PC-3 (cell line): Measurements from ENCODE around the gene INCENP. TPM values are rescaled to one million over a fixed set of nuclear protein-coding genes. Genes with fewer than 3 reads are reported as not detected.

Experiments used
- ATAC-seq: fragments of 200-7000 bp; cut with Tn5 transposase; 2 replicates; pipeline ENCODE4 v1.9.1; 2020; ENCODE audit warnings: mild to moderate bottlenecking, moderate library complexity
- BruUV-seq: library from RNA; stranded (reverse); fragments of 400-500 nt; replicated peaks from 2 replicates; lab custom pipeline; 2021; lab: Mats Ljungman, UMichigan
- CTCF ChIA-PET: fragments of 300-600 bp; sonication (Branson Sonifier 250); formaldehyde crosslinking; loops from one replicate; lab custom pipeline; 2022; ENCODE audit warnings: antibody characterized with exemption; lab: Charles Lee
- POLR2A ChIA-PET: fragments of 300-600 bp; sonication (Branson Sonifier 250); formaldehyde crosslinking; loops from one replicate; lab custom pipeline; 2022; ENCODE audit warnings: antibody characterized with exemption; ENCODE audit not compliant: unreplicated experiment; lab: Charles Lee
- DNase-seq: peaks from one replicate; pipeline ENCODE4 v3.0.0-alpha.2; 2015
- H2AFZ ChIP-seq: fragments of 300-600 bp; sonication (generic); 2 replicates; pipeline ENCODE4 v1.6.0; 2016; ENCODE audit warnings: antibody characterized with exemption, low read length
- H3F3A ChIP-seq: fragments of 300-600 bp; sonication (generic); one replicate; pipeline ENCODE4 v1.6.0; 2017; ENCODE audit warnings: antibody characterized with exemption, low read length, control low read depth, mild to moderate bottlenecking; ENCODE audit not compliant: unreplicated experiment
- H3K27ac ChIP-seq: fragments of 300-600 bp; sonication (generic); 2 replicates; pipeline ENCODE4 v1.5.1; 2016; ENCODE audit warnings: mild to moderate bottlenecking, low read length
- H3K27me3 ChIP-seq: fragments of 300-600 bp; sonication (generic); 2 replicates; pipeline ENCODE4 v1.6.1; 2016; ENCODE audit warnings: low read length, mixed read lengths
- H3K36me3 ChIP-seq: fragments of 300-600 bp; sonication (generic); 2 replicates; pipeline ENCODE4 v1.6.1; 2016; ENCODE audit warnings: low read depth, mixed run types, low read length, mixed read lengths
- H3K4me1 ChIP-seq: fragments of 300-600 bp; sonication (generic); 2 replicates; pipeline ENCODE4 v1.5.1; 2016; ENCODE audit warnings: low read length; ENCODE audit not compliant: insufficient read depth
- H3K4me2 ChIP-seq: fragments of 300-600 bp; sonication (generic); 2 replicates; pipeline ENCODE4 v1.6.0; 2016; ENCODE audit warnings: low read length
- H3K4me3 ChIP-seq: fragments of 300-600 bp; sonication (generic); 2 replicates; pipeline ENCODE4 v1.5.1; 2016; ENCODE audit warnings: mild to moderate bottlenecking, low read length, mixed read lengths
- H3K79me2 ChIP-seq: fragments of 300-600 bp; sonication (generic); 2 replicates; pipeline ENCODE4 v1.6.1; 2017; ENCODE audit warnings: low read length, mixed read lengths
- H3K9ac ChIP-seq: fragments of 300-600 bp; sonication (generic); 2 replicates; pipeline ENCODE4 v1.6.0; 2016; ENCODE audit warnings: mild to moderate bottlenecking, low read length
- H3K9me2 ChIP-seq: fragments of 300-600 bp; sonication (generic); replicated peaks from 2 replicates; pipeline ENCODE4 v1.6.1; 2016; ENCODE audit warnings: mixed run types, low read length, mixed read lengths
- H3K9me3 ChIP-seq: fragments of 300-600 bp; sonication (generic); 2 replicates; pipeline ENCODE4 v1.6.1; 2016; ENCODE audit warnings: low read length, mixed read lengths
- H4K20me1 ChIP-seq: fragments of 300-600 bp; sonication (generic); 2 replicates; pipeline ENCODE4 v1.6.1; 2016; ENCODE audit warnings: low read length, mixed read lengths
- EZH2 ChIP-seq: fragments of 300-600 bp; sonication (generic); IDR thresholded peaks from one replicate; pipeline ENCODE4 v1.6.1; 2017; ENCODE audit warnings: antibody characterized with exemption, mild to moderate bottlenecking, low read length; ENCODE audit not compliant: unreplicated experiment
- EZH2phosphoT487 ChIP-seq: fragments of 300-600 bp; sonication (generic); IDR thresholded peaks from 2 replicates; pipeline ENCODE4 v1.6.1; 2018; ENCODE audit warnings: mild to moderate bottlenecking, antibody characterized with exemption, low read length, borderline replicate concordance
- intact Hi-C: fragments of 100-400 bp; cut with micrococcal nuclease; formaldehyde crosslinking; loops from 2 replicates; pipeline ENCODE4 v1.9.0; 2023
- total RNA-seq: library from RNA; depleted of rRNA; stranded (reverse); fragments of >200 nt; gene quantifications from 2 replicates; pipeline ENCODE4 v1.2.3, GENCODE V29; 2014
- TF ChIP-seq, protein P1 (sequence below): fragments of 300-600 bp; sonication (generic); conservative IDR thresholded peaks from 2 replicates; pipeline ENCODE4 v1.5.1; 2017; ENCODE audit warnings: antibody characterized with exemption, low read depth, mild to moderate bottlenecking, low read length

INCENP gene
- total RNA-seq, 1 experiment from 2014 or later: 114 TPM

DNA sequence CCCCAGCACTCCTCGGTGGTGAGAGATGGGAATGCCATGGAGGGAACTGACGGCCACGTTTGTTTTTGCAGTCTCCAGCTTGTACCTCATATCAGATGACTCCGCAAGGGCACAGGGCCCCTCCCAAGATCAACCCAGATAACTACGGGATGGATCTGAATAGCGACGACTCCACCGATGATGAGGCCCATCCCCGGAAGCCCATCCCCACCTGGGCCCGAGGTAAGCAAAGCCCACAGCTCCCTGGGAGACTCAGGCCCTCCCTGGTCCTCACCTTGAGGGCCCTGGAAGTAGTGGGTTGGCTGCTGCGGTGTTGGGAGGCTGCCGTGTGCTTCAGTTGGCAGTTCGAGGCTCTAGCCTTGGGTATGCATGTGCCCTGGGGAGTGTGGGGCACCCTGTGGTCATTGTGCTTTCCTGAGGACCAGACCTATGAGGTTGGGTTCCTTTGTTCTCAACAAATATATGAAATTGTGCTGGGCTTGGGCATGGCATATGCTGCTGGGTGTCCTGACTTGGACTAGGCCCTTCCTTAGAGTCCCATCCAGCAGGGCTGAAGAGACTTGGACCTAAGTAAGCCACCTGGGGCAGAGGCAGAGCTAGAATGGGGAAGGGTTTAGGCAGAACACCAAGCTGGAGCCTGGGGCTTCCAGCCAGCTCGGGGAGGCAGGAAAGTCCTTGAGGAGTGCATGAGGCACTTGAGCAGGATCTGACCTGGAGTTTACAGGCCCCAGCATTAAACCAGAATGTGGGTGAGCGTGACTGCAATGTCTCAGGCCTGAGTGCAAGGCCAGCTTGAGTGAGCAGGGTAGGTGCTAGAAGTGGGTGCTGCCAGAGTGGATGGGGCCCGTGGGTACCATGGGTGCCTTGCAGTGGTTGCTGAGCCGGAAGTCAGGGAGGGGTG is 26.4 kb downstream of the INCENP start:
- TF ChIP-seq, protein P1, sequence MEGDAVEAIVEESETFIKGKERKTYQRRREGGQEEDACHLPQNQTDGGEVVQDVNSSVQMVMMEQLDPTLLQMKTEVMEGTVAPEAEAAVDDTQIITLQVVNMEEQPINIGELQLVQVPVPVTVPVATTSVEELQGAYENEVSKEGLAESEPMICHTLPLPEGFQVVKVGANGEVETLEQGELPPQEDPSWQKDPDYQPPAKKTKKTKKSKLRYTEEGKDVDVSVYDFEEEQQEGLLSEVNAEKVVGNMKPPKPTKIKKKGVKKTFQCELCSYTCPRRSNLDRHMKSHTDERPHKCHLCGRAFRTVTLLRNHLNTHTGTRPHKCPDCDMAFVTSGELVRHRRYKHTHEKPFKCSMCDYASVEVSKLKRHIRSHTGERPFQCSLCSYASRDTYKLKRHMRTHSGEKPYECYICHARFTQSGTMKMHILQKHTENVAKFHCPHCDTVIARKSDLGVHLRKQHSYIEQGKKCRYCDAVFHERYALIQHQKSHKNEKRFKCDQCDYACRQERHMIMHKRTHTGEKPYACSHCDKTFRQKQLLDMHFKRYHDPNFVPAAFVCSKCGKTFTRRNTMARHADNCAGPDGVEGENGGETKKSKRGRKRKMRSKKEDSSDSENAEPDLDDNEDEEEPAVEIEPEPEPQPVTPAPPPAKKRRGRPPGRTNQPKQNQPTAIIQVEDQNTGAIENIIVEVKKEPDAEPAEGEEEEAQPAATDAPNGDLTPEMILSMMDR: no peak
- TF ChIP-seq EZH2 (no peak), EZH2phosphoT487 (no peak)
- Histone ChIP-seq H2AFZ (no peak overlapping the region), H3K9me3 (no peaks in the 10 kb centered on the region), H3K4me1 (no peaks in the 10 kb centered on the region), H3K4me2 (no peak overlapping the region), H3K9me2 (no peaks in the 10 kb centered on the region), H3K36me3 (peaks cover 55% of the 10 kb centered on the region), H3K27me3 (no peaks in the 10 kb centered on the region), H3K79me2 (no peaks in the 10 kb centered on the region), H3K27ac (no peak overlapping the region), H4K20me1 (no peaks in the 10 kb centered on the region), H3K4me3 (no peak overlapping the region), H3K9ac (no peak overlapping the region), H3F3A (no peaks in the 10 kb centered on the region)
- DNase-seq: no peak
- ChIA-PET POLR2A (no interaction called here), CTCF (no interaction called here)
- intact Hi-C loops: no loop called here
- BruUV-seq: no TSS peak
- no peak for ATAC-seq

DNA sequence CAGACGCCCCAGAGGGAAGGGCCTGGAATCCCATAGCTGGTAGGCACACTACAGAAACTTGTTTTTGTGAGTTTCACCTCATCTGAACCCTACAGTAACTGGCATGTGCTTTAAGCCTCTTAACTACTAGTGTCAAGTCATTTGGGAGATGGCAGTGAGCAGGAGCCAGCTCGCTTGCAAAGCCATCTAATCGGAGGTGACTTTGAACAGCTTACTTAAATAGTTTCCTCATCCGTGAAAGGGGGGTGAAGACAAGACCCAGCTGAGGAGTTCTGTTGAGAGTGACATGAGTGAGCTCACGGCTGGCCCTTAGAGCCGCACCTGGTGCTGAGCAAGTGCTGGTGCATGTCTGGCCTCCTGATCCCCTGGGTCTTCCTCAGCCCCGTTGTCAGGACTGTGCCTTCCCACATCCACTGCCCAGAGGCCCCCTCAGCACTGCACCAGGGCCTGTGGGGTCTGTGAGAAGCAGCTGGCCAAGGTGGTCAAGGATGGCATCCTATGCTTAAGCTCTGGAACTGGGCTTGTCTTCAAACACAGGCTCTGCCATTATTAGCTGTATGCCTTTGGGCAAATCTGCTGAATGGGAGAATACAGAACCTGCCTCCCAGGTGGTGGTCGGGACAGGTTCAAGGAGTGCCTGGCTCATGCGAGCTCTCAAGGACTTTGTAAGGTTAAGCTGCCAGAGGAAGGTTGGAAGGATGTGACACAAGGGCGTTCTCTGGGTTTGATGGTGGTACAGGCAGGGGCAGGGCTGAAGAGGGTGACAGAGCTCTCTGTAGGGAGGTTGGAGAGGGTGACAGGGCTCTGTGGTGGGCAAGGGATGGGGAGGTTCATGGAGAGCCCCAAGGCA is 27.3 kb downstream of the INCENP start:
- no peaks in the 10 kb centered on the region for H3K9me3 ChIP-seq
- H3K36me3 ChIP-seq: peaks cover 46% of the 10 kb centered on the region
- no peaks in the 10 kb centered on the region for H4K20me1 ChIP-seq
- no peaks in the 10 kb centered on the region for H3F3A ChIP-seq
- TF ChIP-seq EZH2 (no peak), EZH2phosphoT487 (no peak)
- TF ChIP-seq, protein P1: no peak
- no peaks in the 10 kb centered on the region for H3K79me2 ChIP-seq
- no peaks in the 10 kb centered on the region for H3K4me1 ChIP-seq
- H3K27me3 ChIP-seq: no peaks in the 10 kb centered on the region
- no peak overlapping the region for H3K4me2 ChIP-seq
- H2AFZ ChIP-seq: no peak overlapping the region
- intact Hi-C loops: no loop called here
- H3K27ac ChIP-seq: no peak overlapping the region
- H3K9ac ChIP-seq: no peak overlapping the region
- ATAC-seq (no peak), DNase-seq (no peak)
- no peaks in the 10 kb centered on the region for H3K9me2 ChIP-seq
- CTCF ChIA-PET: no interaction called here
- no peak overlapping the region for H3K4me3 ChIP-seq
- POLR2A ChIA-PET: no interaction called here
- no TSS peak for BruUV-seq
